H1 (cell line): ENCODE data around the gene CREBL2. TPM values are rescaled to one million over a fixed set of nuclear protein-coding genes. Genes with fewer than 3 reads are reported as not detected.

Experiments used
- CTCF ChIA-PET: fragments of 300-600 bp; sonication (Branson Sonifier 250); formaldehyde crosslinking; loops from one replicate; lab custom pipeline; 2021; ENCODE audit not compliant: partially characterized antibody; lab: Charles Lee
- POLR2A ChIA-PET: fragments of 300-600 bp; sonication (Branson Sonifier 250); formaldehyde crosslinking; loops from one replicate; lab custom pipeline; 2021; ENCODE audit warnings: inconsistent platforms; ENCODE audit not compliant: partially characterized antibody; lab: Charles Lee
- DNase-seq, 2 experiments: peaks; one replicate each; pipeline versions ENCODE4 v3.0.0 to v3.0.0-alpha.2; 2010 to 2022; ENCODE audit warnings: low spot score in 2 of 2, low read depth in 1 of 2, mixed read lengths in 1 of 2
- FAIRE-seq: peaks from 2 replicates; lab custom pipeline; 2011; peaks lifted over from hg19 to GRCh38; lab: Jason Lieb, UNC
- H2AFZ ChIP-seq: 2 replicates; pipeline ENCODE4 v1.8.1; 2012; ENCODE audit warnings: low read length, inconsistent platforms
- H2AK5ac ChIP-seq: 2 replicates; pipeline ENCODE4 v1.6.1; 2013; ENCODE audit warnings: low read depth, low read length
- H2BK120ac ChIP-seq: replicated peaks from 2 replicates; pipeline ENCODE3; 2013; ENCODE audit warnings: low read depth, low read length, inconsistent platforms
- H2BK12ac ChIP-seq: 2 replicates; pipeline ENCODE4 v1.6.1; 2013; ENCODE audit warnings: low read depth, low read length
- H2BK15ac ChIP-seq: 2 replicates; pipeline ENCODE4 v1.6.1; 2013; ENCODE audit warnings: low read length
- H2BK20ac ChIP-seq: 2 replicates; pipeline ENCODE4 v1.6.1; 2013; ENCODE audit warnings: low read length
- H2BK5ac ChIP-seq: 2 replicates; pipeline ENCODE4 v1.6.1; 2013; ENCODE audit warnings: low read depth, low read length
- H3K14ac ChIP-seq: 2 replicates; pipeline ENCODE4 v1.6.1; 2013; ENCODE audit warnings: inconsistent platforms; ENCODE audit not compliant: insufficient read length
- H3K18ac ChIP-seq: 2 replicates; pipeline ENCODE4 v1.6.1; 2013; ENCODE audit warnings: low read length; ENCODE audit errors: extremely low read depth
- H3K23ac ChIP-seq: 2 replicates; pipeline ENCODE4 v1.6.1; 2013; ENCODE audit warnings: inconsistent platforms; ENCODE audit not compliant: insufficient read length
- H3K23me2 ChIP-seq: 2 replicates; pipeline ENCODE4 v1.6.1; 2013; ENCODE audit warnings: low read depth, low read length
- H3K27ac ChIP-seq: 2 replicates; pipeline ENCODE4 v1.6.1; 2011; ENCODE audit warnings: low read depth, low read length, inconsistent platforms
- H3K27me3 ChIP-seq, 4 experiments: replicated peaks in 1 of 4; 1 replicate in 1 of 4; 2 replicates in 3 of 4; pipeline versions ENCODE4 v1.6.1 to v1.8.1; 2011 to 2013; ENCODE audit warnings: low read length in 3 of 4, mild to moderate bottlenecking in 3 of 4, inconsistent platforms in 2 of 4, mixed read lengths in 2 of 4, moderate library complexity in 1 of 4; ENCODE audit not compliant: control insufficient read depth in 3 of 4, insufficient read depth in 3 of 4; ENCODE audit errors: extremely low read depth in 1 of 4
- H3K36me3 ChIP-seq, 4 experiments: 2 replicates each; pipeline versions ENCODE4 v1.6.1 to v1.8.1; 2011 to 2013; ENCODE audit warnings: mild to moderate bottlenecking in 4 of 4, low read length in 3 of 4, moderate library complexity in 2 of 4, control low read depth in 1 of 4, inconsistent platforms in 1 of 4; ENCODE audit not compliant: insufficient read depth in 4 of 4, control insufficient read depth in 2 of 4
- H3K4ac ChIP-seq: replicated peaks from 2 replicates; pipeline ENCODE3; 2013; ENCODE audit warnings: low read length, low read depth, mixed read lengths, inconsistent platforms; ENCODE audit not compliant: insufficient read length
- H3K4me1 ChIP-seq, 4 experiments: replicated peaks in 1 of 4; 1 replicate in 1 of 4; 2 replicates in 3 of 4; pipeline versions ENCODE4 v1.6.1 to v1.8.1; 2011 to 2013; ENCODE audit warnings: low read length in 3 of 4, inconsistent platforms in 2 of 4, mixed read lengths in 1 of 4; ENCODE audit not compliant: insufficient read depth in 4 of 4, control insufficient read depth in 3 of 4
- H3K4me2 ChIP-seq, 2 experiments: 2 replicates each; pipeline versions ENCODE4 v1.6.1 to v1.8.1; 2011 to 2013; ENCODE audit warnings: low read depth in 2 of 2, low read length in 2 of 2, control low read depth in 1 of 2, inconsistent platforms in 1 of 2, mild to moderate bottlenecking in 1 of 2; ENCODE audit not compliant: insufficient read depth in 1 of 2
- H3K4me3 ChIP-seq, 4 experiments: fragments of 200-600, 300-600 bp in 1 of 4; sonication (generic), shearing (Covaris generic), sonication (Bioruptor Twin) in 1 of 4; 2 replicates each; pipeline versions ENCODE4 v1.5.1 to v1.8.1; 2011 to 2016; ENCODE audit warnings: low read length in 4 of 4, low read depth in 3 of 4, control low read depth in 2 of 4, inconsistent platforms in 2 of 4, mild to moderate bottlenecking in 2 of 4, mixed read lengths in 1 of 4, moderate library complexity in 1 of 4; ENCODE audit not compliant: insufficient read depth in 2 of 4; ENCODE audit errors: extremely low read depth in 1 of 4
- H3K56ac ChIP-seq: replicated peaks from 2 replicates; pipeline ENCODE3; 2013; ENCODE audit warnings: low read depth, mild to moderate bottlenecking, mixed read lengths, low read length, inconsistent platforms; ENCODE audit not compliant: insufficient read length
- H3K79me1 ChIP-seq: 2 replicates; pipeline ENCODE4 v1.6.1; 2013; ENCODE audit warnings: low read depth, low read length, control low read depth
- H3K79me2 ChIP-seq, 2 experiments: 2 replicates each; pipeline versions ENCODE4 v1.6.1 to v1.8.1; 2012 to 2013; ENCODE audit warnings: low read length in 2 of 2, mild to moderate bottlenecking in 2 of 2, inconsistent platforms in 1 of 2; ENCODE audit not compliant: insufficient read depth in 2 of 2, control insufficient read depth in 1 of 2
- H3K9ac ChIP-seq, 4 experiments: replicated peaks in 1 of 4; 1 replicate in 1 of 4; 2 replicates in 3 of 4; pipeline versions ENCODE4 v1.6.1 to v1.8.1; 2011 to 2013; ENCODE audit warnings: low read depth in 3 of 4, low read length in 3 of 4, control low read depth in 2 of 4, mild to moderate bottlenecking in 2 of 4, moderate library complexity in 2 of 4, inconsistent platforms in 1 of 4; ENCODE audit errors: extremely low read depth in 1 of 4
- H3K9me3 ChIP-seq, 2 experiments: 2 replicates each; pipeline versions ENCODE4 v1.6.1 to v1.8.1; 2012 to 2013; ENCODE audit warnings: mild to moderate bottlenecking in 2 of 2, moderate library complexity in 2 of 2, control low read depth in 1 of 2, inconsistent platforms in 1 of 2, low read depth in 1 of 2, low read length in 1 of 2, mixed read lengths in 1 of 2; ENCODE audit not compliant: insufficient read depth in 2 of 2
- H4K20me1 ChIP-seq, 2 experiments: replicated peaks in 1 of 2; 2 replicates each; pipeline versions ENCODE3 to v1.8.1; 2011 to 2013; ENCODE audit warnings: inconsistent platforms in 2 of 2, low read length in 2 of 2, mild to moderate bottlenecking in 1 of 2; ENCODE audit not compliant: insufficient read depth in 2 of 2, control insufficient read depth in 1 of 2
- H4K5ac ChIP-seq: 2 replicates; pipeline ENCODE4 v1.6.1; 2013; ENCODE audit warnings: low read length, low read depth, mixed read lengths, inconsistent platforms; ENCODE audit not compliant: insufficient read length
- H4K8ac ChIP-seq: 2 replicates; pipeline ENCODE4 v1.8.0; 2013; ENCODE audit warnings: mild to moderate bottlenecking, moderate library complexity, low read length, inconsistent platforms; ENCODE audit not compliant: insufficient read depth; ENCODE audit errors: extremely low read depth
- H4K91ac ChIP-seq: replicated peaks from 2 replicates; pipeline ENCODE3; 2013; ENCODE audit warnings: low read length, mixed read lengths, inconsistent platforms; ENCODE audit not compliant: insufficient read length
- ASH2L ChIP-seq: fragments of 200-600, 300-600 bp; sonication (generic); IDR thresholded peaks from one replicate; pipeline ENCODE4 v1.7.1; 2017; ENCODE audit warnings: low read length
- BRCA1 ChIP-seq: IDR thresholded peaks from 2 replicates; pipeline ENCODE4 v1.6.1; 2012; ENCODE audit warnings: low read depth, low read length, improper control_type of control experiment
- CBX5 ChIP-seq: fragments of 300-800, 300-1000 bp; sonication (generic); IDR thresholded peaks from 2 replicates; pipeline ENCODE4 v1.7.1; 2016; ENCODE audit warnings: antibody characterized with exemption, low read length, low read depth
- CHD1 ChIP-seq: IDR thresholded peaks from 2 replicates; pipeline ENCODE4 v1.6.1; 2012; ENCODE audit warnings: low read depth, low read length, improper control_type of control experiment
- CHD2 ChIP-seq: IDR thresholded peaks from 2 replicates; pipeline ENCODE4 v1.6.1; 2012; ENCODE audit warnings: low read length, improper control_type of control experiment
- CREB1 ChIP-seq: IDR thresholded peaks from 2 replicates; pipeline ENCODE4 v1.6.1; 2012; ENCODE audit warnings: inconsistent platforms
- MAX ChIP-seq: IDR thresholded peaks from 2 replicates; pipeline ENCODE4 v1.6.1; 2012; ENCODE audit warnings: inconsistent platforms
- POLR2A ChIP-seq, 2 experiments: IDR thresholded peaks; 1 replicate in 1 of 2; 2 replicates in 1 of 2; pipeline ENCODE4 v1.6.1; 2011; ENCODE audit warnings: low read depth in 2 of 2, low read length in 2 of 2, mild to moderate bottlenecking in 2 of 2; ENCODE audit errors: control extremely low read depth in 1 of 2
- POU5F1 ChIP-seq: IDR thresholded peaks from 2 replicates; pipeline ENCODE4 v1.6.1; 2011; ENCODE audit warnings: low read depth, mild to moderate bottlenecking, low read length, moderate library complexity
- RXRA ChIP-seq: IDR thresholded peaks from 2 replicates; pipeline ENCODE4 v1.6.1; 2011; ENCODE audit warnings: low read depth, mild to moderate bottlenecking, low read length, moderate library complexity; ENCODE audit not compliant: insufficient read depth
- YY1 ChIP-seq: IDR thresholded peaks from 2 replicates; pipeline ENCODE4 v1.6.1; 2011; ENCODE audit warnings: low read depth, mild to moderate bottlenecking, low read length
- WGBS, 2 experiments: shearing (Covaris generic) in 1 of 2; methylation state at CpG; one replicate each; pipeline versions ENCODE4 v1.1.6 to v1.1.7; 2013 to 2015; ENCODE audit warnings: low lambda C conversion rate in 2 of 2, mixed read lengths in 2 of 2, inconsistent platforms in 1 of 2, low coverage in 1 of 2, missing lambda C conversion rate in 1 of 2; ENCODE audit not compliant: insufficient replicate concordance in 2 of 2, insufficient coverage in 1 of 2, insufficient read length in 1 of 2; ENCODE audit errors: extremely low coverage in 1 of 2, missing lambda C conversion rate in 1 of 2; 5-methylcytosine and 5-hydroxymethylcytosine counted together
- polyA plus RNA-seq, 7 experiments: library from polyadenylated mRNA; depleted of rRNA in 3 of 7; stranded (reverse) in 5 of 7; unstranded in 2 of 7; fragments of >200 nt in 5 of 7; fragments of 200-250 nt in 2 of 7; gene quantifications; 1 replicate in 5 of 7; 2 replicates in 1 of 7; 4 replicates in 1 of 7; pipeline versions ENCODE4 v1.2.1 to v1.2.3, GENCODE V29; 2011 to 2013; ENCODE audit warnings: missing spikeins in 2 of 7, mixed read lengths in 2 of 7
- total RNA-seq: library from RNA; stranded (reverse); fragmentation: NEBNext Ultra II Directional; extraction: Animal tissue kit (Norgen Biotek cat#: 25700); gene quantifications from 2 replicates; pipeline ENCODE4 v1.2.1, GENCODE V29; 2021

CREBL2 gene
- total and polyA plus RNA-seq, 2 of the 8 experiments (the other 6 are each of a cell fraction or from before 2014, with no cell fraction given), result 9.8 to 18.3 TPM

DNA sequence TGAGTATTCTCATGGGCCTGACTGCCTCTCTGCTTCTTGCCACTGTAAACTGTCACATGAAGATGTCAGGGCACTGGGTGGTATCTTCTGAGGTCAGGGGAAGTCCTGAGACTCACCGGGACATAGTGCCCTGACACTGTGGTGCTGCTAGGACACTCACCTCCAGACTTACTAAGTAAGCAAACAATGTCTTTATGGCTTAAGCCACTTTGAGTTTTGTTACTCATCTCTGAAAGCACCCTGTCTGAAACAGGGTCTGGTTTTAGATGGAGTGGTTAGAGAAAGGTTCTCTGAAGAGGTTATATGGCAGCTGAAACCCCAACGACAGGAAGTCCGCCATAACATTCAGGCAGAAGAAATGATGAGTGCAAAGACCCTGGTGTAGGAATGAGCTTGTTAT lies 61.6 kb downstream of the CREBL2 start:
- no peak overlapping the region for H3K4ac ChIP-seq
- H3K79me2 ChIP-seq, result peaks cover 0 to 28% of the 10 kb centered on the region in 2 experiments; a peak in 2 of 4 replicates
- H3K9ac ChIP-seq, result no peak overlapping the region
- no peak overlapping the region; the same call in 1 of the 2 replicates for H2AK5ac ChIP-seq
- no peak overlapping the region; the same call in 1 of the 2 replicates for H2BK12ac ChIP-seq
- no peak overlapping the region for H3K18ac ChIP-seq
- DNase-seq (peak in 1 of 2 experiments; percentile 39), FAIRE-seq (no peak)
- H3K27me3 ChIP-seq, result peaks cover 15 to 32% (median 27%) of the 10 kb centered on the region in 4 experiments
- no peak overlapping the region for H3K23ac ChIP-seq
- no peak overlapping the region for H2BK20ac ChIP-seq
- H3K9me3 ChIP-seq, result no peaks in the 10 kb centered on the region
- no peak overlapping the region for H2BK120ac ChIP-seq
- H4K5ac ChIP-seq, result no peak overlapping the region
- H3K56ac ChIP-seq, result no peak overlapping the region
- H4K8ac ChIP-seq, result no peak overlapping the region
- H2AFZ ChIP-seq, result no peak overlapping the region
- H2BK5ac ChIP-seq, result no peak overlapping the region
- H3K4me3 ChIP-seq, result no peak overlapping the region
- H3K36me3 ChIP-seq, result peaks cover 0 to 3% (median 0%) of the 10 kb centered on the region in 4 experiments; a peak in 2 of 8 replicates
- H3K27ac ChIP-seq, result no peak overlapping the region
- peaks cover 15 to 19% of the 10 kb centered on the region in 2 experiments for H4K20me1 ChIP-seq
- CTCF ChIA-PET, result interaction anchor here (0.7 to 1.3 kb wide), 2 partner anchors 17 to 31 kb away, joined by 3 read pairs; no protein-coding TSS in a partner anchor
- TF ChIP-seq MAX (no peak), RXRA (no peak), POLR2A (IDR thresholded peaks at IDR 0.05; ENCODE audit: control extremely low read depth in 1 of 2, low read depth in 2 of 2, low read length in 2 of 2) (no peak), YY1 (no peak), CHD1 (no peak), BRCA1 (no peak), CHD2 (no peak), CBX5 (no peak), CREB1 (no peak), ASH2L (no peak), POU5F1 (no peak)
- peaks cover 0 to 14% (median 7%) of the 10 kb centered on the region in 4 experiments; a peak in 6 of 7 replicates for H3K4me1 ChIP-seq
- H3K14ac ChIP-seq, result no peak overlapping the region
- 89% methylated on average over 3 of the region's 3 CpGs; no CpG with 5 or more reads in 1 of the 2 experiments for WGBS, 2 experiments
- H2BK15ac ChIP-seq, result no peak overlapping the region
- no peak overlapping the region for H4K91ac ChIP-seq
- peaks cover 4% of the 10 kb centered on the region; the same call in 1 of the 2 replicates for H3K79me1 ChIP-seq
- POLR2A ChIA-PET, result interaction anchor here (0.6 to 3.0 kb wide), 2 partner anchors 9 to 451 kb away, joined by 5 to 16 read pairs; no protein-coding TSS in a partner anchor
- H3K4me2 ChIP-seq, result no peak overlapping the region
- no peaks in the 10 kb centered on the region for H3K23me2 ChIP-seq
